Muscle of back (tissue), 11 donors: ENCODE data around the gene OTUB1. TPM values are rescaled to one million over a fixed set of nuclear protein-coding genes. Genes with fewer than 3 reads are reported as not detected.

Source experiments
- DNase-seq, 3 donors: peaks; one replicate each; pipeline versions ENCODE4 v3.0.0 to v3.0.0-alpha.2; 2013
- polyA plus RNA-seq, 10 donors: library from polyadenylated mRNA; unstranded; fragments of 120-200 nt; gene quantifications; one replicate each; pipeline ENCODE4 v1.2.1, GENCODE V29; 2013; ENCODE audit not compliant: insufficient read length in 10 of 10

Gene OTUB1
- polyA plus RNA-seq, 10 donors = 44.0 to 60.0 (median 50.3) TPM

GRCh38 chr11:64020976-64021756 lies 34.9 kb downstream of the OTUB1 start:
- no peak for DNase-seq

- no peak for DNase-seq
Observed at GRCh38 chr11:64021757-64022093, 35.5 kb downstream of the OTUB1 start.

GRCh38 chr11:64022125-64022784 lies 36.0 kb downstream of the OTUB1 start:
- DNase-seq = no peak

GRCh38 chr11:64023712-64024710 lies 37.8 kb downstream of the OTUB1 start:
- no peak for DNase-seq

GRCh38 chr11:64025205-64025604 lies 39.0 kb downstream of the OTUB1 start:
- DNase-seq = no peak

GRCh38 chr11:64026575-64027205 lies 40.5 kb downstream of the OTUB1 start:
- DNase-seq = no peak

GRCh38 chr11:64027651-64028397 lies 41.6 kb downstream of the OTUB1 start:
- DNase-seq = peak in 1 of 3 donors; percentile 46

- peak in 1 of 3 donors; percentile 56 for DNase-seq
Observed at GRCh38 chr11:64028398-64029115, 42.3 kb downstream of the OTUB1 start.

GRCh38 chr11:64029773-64030172 lies 43.5 kb downstream of the OTUB1 start:
- DNase-seq = no peak

- no peak for DNase-seq
Observed at GRCh38 chr11:64031001-64031400, 44.8 kb downstream of the OTUB1 start.

GRCh38 chr11:64032050-64032449 lies 45.8 kb downstream of the OTUB1 start:
- no peak for DNase-seq

GRCh38 chr11:64034411-64034811 lies 48.2 kb downstream of the OTUB1 start:
- DNase-seq = no peak

GRCh38 chr11:64035081-64035524 lies 48.9 kb downstream of the OTUB1 start:
- DNase-seq = no peak

GRCh38 chr11:64035576-64035975 lies 49.3 kb downstream of the OTUB1 start, which contains the start of gene FLRT1:
Gene FLRT1 (plus strand): TSS chr11:64035931. CDS start chr11:64116268, 80,337 bp downstream.
- no peak for DNase-seq

- peak; percentile 30 to 79 (median 52) for DNase-seq
Observed at GRCh38 chr11:64036087-64037026, 50.1 kb downstream of the OTUB1 start.

GRCh38 chr11:64037027-64037634 lies 50.9 kb downstream of the OTUB1 start:
- DNase-seq = no peak

- no peak for DNase-seq
Observed at GRCh38 chr11:64038500-64038899, 52.3 kb downstream of the OTUB1 start.

GRCh38 chr11:64039012-64039665 lies 52.9 kb downstream of the OTUB1 start:
- no peak for DNase-seq
